Activated B cell treated with CpG ODN at 0.5 μM for 24 hours (primary cell): ENCODE measurements around the gene RNF222. TPM values are rescaled to one million over a fixed set of nuclear protein-coding genes. Genes with fewer than 3 reads are reported as not detected.

Experiments used
- ATAC-seq: fragments of 200-7000 bp; cut with Tn5 transposase; one replicate; pipeline ENCODE4 v1.10.0; 2021; ENCODE audit warnings: low read depth, mild to moderate bottlenecking, moderate library complexity
- CTCF ChIA-PET: fragments of 350-600 bp; sonication (Branson Sonifier 250); formaldehyde crosslinking; loops from one replicate; lab custom pipeline; 2021; ENCODE audit warnings: antibody characterized with exemption; lab: Charles Lee
- POLR2A ChIA-PET: fragments of 350-600 bp; sonication (Branson Sonifier 250); formaldehyde crosslinking; loops from one replicate; lab custom pipeline; 2021; ENCODE audit warnings: antibody characterized with exemption; lab: Charles Lee
- DNase-seq: peaks from one replicate; pipeline ENCODE4 v3.0.0; 2022
- H3K27ac Mint-ChIP-seq: one replicate; pipeline ENCODE4 v1.8.0; 2020; ENCODE audit warnings: mixed read lengths
- H3K27me3 Mint-ChIP-seq: one replicate; pipeline ENCODE4 v1.8.0; 2021; ENCODE audit warnings: mixed read lengths
- H3K36me3 Mint-ChIP-seq: one replicate; pipeline ENCODE4 v1.8.0; 2021; ENCODE audit warnings: low read depth, mixed read lengths
- H3K4me1 Mint-ChIP-seq: one replicate; pipeline ENCODE4 v1.8.0; 2021; ENCODE audit warnings: mixed read lengths
- H3K4me3 Mint-ChIP-seq: one replicate; pipeline ENCODE4 v1.8.0; 2020; ENCODE audit warnings: mild to moderate bottlenecking, mixed read lengths
- H3K9me3 Mint-ChIP-seq: one replicate; pipeline ENCODE4 v1.8.0; 2020; ENCODE audit warnings: mixed read lengths
- CTCF ChIP-seq: fragments of 200-600 bp; IDR thresholded peaks from one replicate; pipeline ENCODE4 v1.8.0; 2022; ENCODE audit warnings: antibody characterized with exemption, mild to moderate bottlenecking
- intact Hi-C: fragments of 100-400 bp; cut with micrococcal nuclease; formaldehyde crosslinking; loops from one replicate; pipeline ENCODE4 v1.15.1; 2024
- total RNA-seq: library from RNA; stranded (reverse); gene quantifications from 2 replicates; pipeline ENCODE4 v1.2.3, GENCODE V29; 2022

RNF222 gene
- total RNA-seq, 1 donor from 2014 or later: not detected

GRCh38 chr17:8435245-8436168 is 37.9 kb upstream of the RNF222 start, which contains the start of gene NDEL1:
Gene NDEL1, plus strand, starts transcription at chr17:8435884. Its CDS starts 8,388 bp downstream, at chr17:8444272.
- intact Hi-C loops: loop anchor here (1.0 to 5.0 kb wide), 8 partner anchors 25 to 1993 kb away; partner anchors contain the start of genes MYH10, PIMREG and RPL26
- CTCF ChIA-PET: interaction anchor here (1.0 to 1.2 kb wide), 3 partner anchors 25 to 310 kb away, joined by 3 to 4 read pairs (median 3); partner anchors contain the start of gene RPL26

GRCh38 chr17:8430966-8431365 is 33.3 kb upstream of the RNF222 start:
- ATAC-seq: no peak
- CTCF ChIA-PET: no interaction called here
- Mint-ChIP-seq H3K9me3 (no peaks in the 10 kb centered on the region), H3K27me3 (peaks cover 5% of the 10 kb centered on the region), H3K4me3 (no peak overlapping the region), H3K27ac (no peak overlapping the region), H3K4me1 (peaks cover 6% of the 10 kb centered on the region), H3K36me3 (no peaks in the 10 kb centered on the region)
- intact Hi-C loops: no loop called here
- POLR2A ChIA-PET: interaction anchor here (0.6 kb wide), 1 partner anchor 19 kb away, joined by 3 read pairs; no protein-coding TSS in a partner anchor
- no peak for DNase-seq
- TF ChIP-seq CTCF: no peak

More at GRCh38 chr17:8435245-8436168, 37.9 kb upstream of the RNF222 start, which contains the start of gene NDEL1:
- POLR2A ChIA-PET: interaction anchor here (0.5 to 1.9 kb wide), 14 partner anchors 52 to 1679 kb away, joined by 3 to 11 read pairs (median 5); partner anchors contain the start of genes KRABD2, MYH10, PIK3R5 and SLC25A35
- peak within 1 kb of the TSS; percentile 93 for H3K27ac Mint-ChIP-seq
- no peaks in the 10 kb centered on the region for H3K9me3 Mint-ChIP-seq
- ATAC-seq (peak; percentile 94), DNase-seq (peak; percentile 97)
- H3K36me3 Mint-ChIP-seq: peaks cover 19% of the 10 kb centered on the region
- H3K4me1 Mint-ChIP-seq: peaks cover 32% of the 10 kb centered on the region
- H3K27me3 Mint-ChIP-seq: no peaks in the 10 kb centered on the region
- H3K4me3 Mint-ChIP-seq: peak within 1 kb of the TSS; percentile 91
- no peak for TF ChIP-seq CTCF

GRCh38 chr17:8426802-8427201 is 29.2 kb upstream of the RNF222 start:
- DNase-seq (no peak), ATAC-seq (no peak)
- POLR2A ChIA-PET: no interaction called here
- Mint-ChIP-seq H3K36me3 (no peaks in the 10 kb centered on the region), H3K27ac (no peak overlapping the region), H3K9me3 (no peaks in the 10 kb centered on the region), H3K4me3 (no peak overlapping the region), H3K4me1 (no peaks in the 10 kb centered on the region), H3K27me3 (peaks cover 19% of the 10 kb centered on the region)
- no peak for TF ChIP-seq CTCF
- intact Hi-C loops: no loop called here
- CTCF ChIA-PET: no interaction called here

GRCh38 chr17:8426094-8426720 is 28.6 kb upstream of the RNF222 start:
- Mint-ChIP-seq H3K4me3 (no peak overlapping the region), H3K36me3 (no peaks in the 10 kb centered on the region), H3K4me1 (no peaks in the 10 kb centered on the region), H3K27ac (no peak overlapping the region), H3K9me3 (no peaks in the 10 kb centered on the region), H3K27me3 (peaks cover 22% of the 10 kb centered on the region)
- intact Hi-C loops: no loop called here
- DNase-seq: no peak
- CTCF ChIA-PET: no interaction called here
- no peak for TF ChIP-seq CTCF
- POLR2A ChIA-PET: no interaction called here
- ATAC-seq: no peak
